H1 (cell line): ENCODE measurements around the gene SGCE. TPM values are rescaled to one million over a fixed set of nuclear protein-coding genes. Genes with fewer than 3 reads are reported as not detected.

Experiments
- NANOG ChIP-seq: IDR thresholded peaks from 2 replicates; pipeline ENCODE4 v1.6.1; 2011; ENCODE audit warnings: low read length, low read depth, mild to moderate bottlenecking, inconsistent platforms; ENCODE audit not compliant: insufficient read depth, poor library complexity, severe bottlenecking
- NRF1 ChIP-seq: IDR thresholded peaks from 2 replicates; pipeline ENCODE4 v1.6.1; 2011; ENCODE audit warnings: mild to moderate bottlenecking, low read depth, low read length, improper control_type of control experiment
- SP4 ChIP-seq: IDR thresholded peaks from 2 replicates; pipeline ENCODE4 v1.6.1; 2012; ENCODE audit warnings: low read length, inconsistent platforms
- polyA plus RNA-seq, 7 experiments: library from polyadenylated mRNA; depleted of rRNA in 3 of 7; stranded (reverse) in 5 of 7; unstranded in 2 of 7; fragments of >200 nt in 5 of 7; fragments of 200-250 nt in 2 of 7; gene quantifications; 1 replicate in 5 of 7; 2 replicates in 1 of 7; 4 replicates in 1 of 7; pipeline versions ENCODE4 v1.2.1 to v1.2.3, GENCODE V29; 2011 to 2013; ENCODE audit warnings: missing spikeins in 2 of 7, mixed read lengths in 2 of 7
- total RNA-seq: library from RNA; stranded (reverse); fragmentation: NEBNext Ultra II Directional; extraction: Animal tissue kit (Norgen Biotek cat#: 25700); gene quantifications from 2 replicates; pipeline ENCODE4 v1.2.1, GENCODE V29; 2021

The SGCE gene
- total and polyA plus RNA-seq, 2 of the 8 experiments (the other 6 are each of a cell fraction or from before 2014, with no cell fraction given): 12.8 to 25.0 TPM

DNA sequence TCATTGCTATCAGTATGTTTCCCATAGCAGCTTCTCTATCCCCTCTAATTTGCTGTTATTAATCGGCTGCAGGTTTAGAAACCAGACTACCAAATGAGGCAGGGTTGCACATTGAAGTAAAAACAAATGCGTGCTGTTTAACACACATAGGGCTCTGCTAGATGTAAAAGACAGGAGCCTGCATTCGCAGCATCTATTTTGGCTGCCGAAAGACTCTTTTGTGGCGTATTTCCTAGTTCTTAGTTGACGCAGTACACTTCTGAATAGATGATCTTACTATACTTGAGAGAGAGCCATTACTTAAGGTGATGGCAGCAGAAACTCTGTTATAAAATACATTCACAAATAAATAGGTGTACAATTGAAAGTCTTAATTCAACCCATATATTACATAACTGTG is 21.4 kb downstream of the SGCE start (continued):
- TF ChIP-seq NANOG (no peak), NRF1 (no peak), SP4 (no peak)
